ENCODE data around the gene SH3RF3.
A peak's percentile ranks its signal among the peaks of the same experiment; 100 is the strongest.

Gene SH3RF3

DNA sequence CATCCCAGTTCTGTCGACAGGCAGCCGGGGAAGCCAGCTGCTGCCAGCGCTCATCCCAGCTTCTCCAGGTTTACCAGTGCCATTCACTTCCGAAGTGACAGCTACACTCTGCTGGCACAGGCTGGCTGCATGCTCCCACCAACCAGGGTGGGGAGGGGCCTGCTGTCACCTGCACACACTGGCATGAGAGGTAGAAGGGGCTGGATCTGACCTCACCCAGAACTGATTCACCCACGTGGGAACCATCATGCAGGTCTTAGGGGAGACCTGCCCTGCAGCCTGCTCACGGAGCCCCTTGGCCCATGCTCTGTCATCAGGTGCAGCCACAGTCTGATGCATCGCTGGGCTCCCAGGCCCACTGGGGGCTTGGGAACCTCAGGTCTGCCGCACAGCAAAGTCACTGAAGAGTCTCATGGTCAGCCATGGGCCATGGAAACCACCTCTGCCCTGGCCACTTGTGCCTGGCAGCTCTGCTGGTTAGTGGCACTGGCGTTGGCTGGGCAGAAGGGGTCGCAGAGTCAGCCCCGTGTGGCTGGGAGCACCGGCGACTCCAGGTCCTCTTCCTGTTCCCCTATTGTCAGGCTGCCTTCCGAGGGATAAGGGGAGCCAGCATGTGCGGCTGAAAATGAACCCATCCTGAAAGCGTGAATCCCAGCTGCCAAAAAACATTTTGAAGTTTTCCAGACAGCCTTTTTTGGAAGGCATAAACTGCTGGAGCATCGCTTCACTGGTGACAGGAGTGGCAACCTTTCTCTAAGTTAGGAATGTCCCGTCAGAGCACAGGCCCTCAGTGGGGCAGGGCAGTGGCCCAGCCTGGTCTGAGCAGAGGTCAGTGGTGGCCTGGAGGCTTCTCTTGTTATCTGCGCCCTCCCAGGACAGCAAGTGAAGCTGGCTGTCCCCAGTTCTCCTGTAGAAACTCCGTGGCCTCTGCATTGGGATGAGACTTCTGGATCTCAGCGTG is 327.0 kb downstream of the SH3RF3 start:
- TF ChIP-seq, protein P1, sequence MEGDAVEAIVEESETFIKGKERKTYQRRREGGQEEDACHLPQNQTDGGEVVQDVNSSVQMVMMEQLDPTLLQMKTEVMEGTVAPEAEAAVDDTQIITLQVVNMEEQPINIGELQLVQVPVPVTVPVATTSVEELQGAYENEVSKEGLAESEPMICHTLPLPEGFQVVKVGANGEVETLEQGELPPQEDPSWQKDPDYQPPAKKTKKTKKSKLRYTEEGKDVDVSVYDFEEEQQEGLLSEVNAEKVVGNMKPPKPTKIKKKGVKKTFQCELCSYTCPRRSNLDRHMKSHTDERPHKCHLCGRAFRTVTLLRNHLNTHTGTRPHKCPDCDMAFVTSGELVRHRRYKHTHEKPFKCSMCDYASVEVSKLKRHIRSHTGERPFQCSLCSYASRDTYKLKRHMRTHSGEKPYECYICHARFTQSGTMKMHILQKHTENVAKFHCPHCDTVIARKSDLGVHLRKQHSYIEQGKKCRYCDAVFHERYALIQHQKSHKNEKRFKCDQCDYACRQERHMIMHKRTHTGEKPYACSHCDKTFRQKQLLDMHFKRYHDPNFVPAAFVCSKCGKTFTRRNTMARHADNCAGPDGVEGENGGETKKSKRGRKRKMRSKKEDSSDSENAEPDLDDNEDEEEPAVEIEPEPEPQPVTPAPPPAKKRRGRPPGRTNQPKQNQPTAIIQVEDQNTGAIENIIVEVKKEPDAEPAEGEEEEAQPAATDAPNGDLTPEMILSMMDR (conservative IDR thresholded peaks at IDR 0.05; ENCODE audit: low read depth, low read length): no peak
- H3K4me3 ChIP-seq (ENCODE audit: low read depth, low read length): no peak overlapping the region
- no peak for DNase-seq (ENCODE audit: low read depth)

DNA sequence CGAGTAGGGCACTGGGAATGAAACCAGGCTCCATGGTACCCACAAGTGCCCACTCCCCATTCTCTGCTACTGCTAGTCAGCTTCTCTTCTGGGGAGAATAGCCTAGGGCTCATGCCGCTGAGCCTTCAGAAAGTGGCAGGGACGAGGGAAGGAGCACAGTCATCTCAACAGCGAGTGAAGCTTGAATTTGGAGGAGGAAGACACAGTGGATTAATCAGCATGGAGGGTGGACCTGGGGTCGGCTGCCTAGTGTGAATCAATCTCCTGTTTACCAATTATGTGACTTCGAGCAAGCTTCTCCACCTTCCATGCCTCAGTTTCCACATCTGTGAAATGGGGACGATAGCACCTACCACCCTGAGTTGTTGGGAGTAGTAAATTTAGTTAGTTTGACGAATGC is 327.8 kb downstream of the SH3RF3 start:
- TF ChIP-seq, protein P1 (conservative IDR thresholded peaks at IDR 0.05; ENCODE audit: low read depth, low read length): no peak
- DNase-seq (ENCODE audit: low read depth): no peak
- H3K4me3 ChIP-seq (ENCODE audit: low read depth, low read length): no peak overlapping the region

DNA sequence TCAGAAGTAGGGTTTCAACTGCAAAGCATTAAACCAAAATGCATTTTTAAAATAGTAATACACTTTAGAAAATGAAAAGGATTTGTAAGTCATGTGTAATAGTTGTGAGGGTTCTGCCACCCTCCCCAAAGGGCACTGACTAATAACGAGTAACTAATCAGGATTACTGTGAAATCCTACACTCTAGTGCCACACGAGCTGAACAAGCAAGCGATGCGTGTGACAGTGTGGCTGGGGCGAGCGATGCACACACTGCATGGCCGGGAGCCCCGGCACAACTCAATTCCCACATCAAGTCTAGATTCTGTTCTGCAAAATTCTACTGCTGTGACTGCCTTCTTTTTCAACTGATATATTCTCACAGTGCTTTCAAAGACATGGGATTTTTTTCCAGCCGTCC is 328.4 kb downstream of the SH3RF3 start:
- no peak overlapping the region for H3K4me3 ChIP-seq (ENCODE audit: low read depth, low read length)
- no peak for DNase-seq (ENCODE audit: low read depth)
- TF ChIP-seq, protein P1 (conservative IDR thresholded peaks at IDR 0.05; ENCODE audit: low read depth, low read length): no peak

DNA sequence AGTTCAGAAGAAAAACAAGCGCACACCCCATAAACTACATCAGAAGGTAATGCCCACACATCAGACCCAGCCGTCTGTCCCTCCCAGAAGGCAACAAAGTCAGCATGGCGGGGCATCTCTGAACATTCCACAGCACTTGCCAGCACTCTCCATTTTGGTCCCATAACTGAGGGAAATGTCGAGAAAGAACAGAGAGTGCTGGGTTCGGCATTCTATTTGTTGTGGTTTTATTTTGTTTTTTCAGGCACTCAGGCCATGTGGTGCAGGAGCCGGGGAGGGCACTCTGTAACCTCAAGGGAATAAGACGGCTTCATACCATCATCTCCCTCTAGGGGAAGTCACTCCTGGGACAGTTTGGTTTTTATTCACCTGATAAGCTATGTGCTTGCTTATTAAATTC is 328.8 kb downstream of the SH3RF3 start:
- DNase-seq (ENCODE audit: low read depth): peak; percentile 28
- no peak overlapping the region for H3K4me3 ChIP-seq (ENCODE audit: low read depth, low read length)
- TF ChIP-seq, protein P1 (conservative IDR thresholded peaks at IDR 0.05; ENCODE audit: low read depth, low read length): peak; percentile 27

DNA sequence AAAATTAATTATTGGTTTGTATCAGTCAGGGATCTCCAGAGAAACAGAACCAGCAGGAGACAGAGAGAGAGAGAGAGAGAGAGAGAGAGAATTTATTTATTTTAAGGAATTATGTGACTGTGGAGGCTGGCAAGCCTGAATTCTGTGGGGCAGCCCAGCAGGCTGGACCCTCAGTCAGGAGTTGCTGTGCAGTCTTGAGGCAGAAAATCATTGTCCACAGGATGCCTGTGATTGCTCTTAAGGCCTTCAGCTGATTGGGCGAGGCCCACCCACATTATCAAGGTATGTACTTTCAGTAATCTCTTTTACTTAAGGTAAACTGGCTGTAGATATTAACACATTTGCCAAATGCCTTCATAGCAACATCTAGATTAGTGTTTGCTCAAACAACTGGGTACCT is 329.5 kb downstream of the SH3RF3 start:
- no peak overlapping the region for H3K4me3 ChIP-seq (ENCODE audit: low read depth, low read length)
- TF ChIP-seq, protein P1 (conservative IDR thresholded peaks at IDR 0.05; ENCODE audit: low read depth, low read length): no peak
- no peak for DNase-seq (ENCODE audit: low read depth)

DNA sequence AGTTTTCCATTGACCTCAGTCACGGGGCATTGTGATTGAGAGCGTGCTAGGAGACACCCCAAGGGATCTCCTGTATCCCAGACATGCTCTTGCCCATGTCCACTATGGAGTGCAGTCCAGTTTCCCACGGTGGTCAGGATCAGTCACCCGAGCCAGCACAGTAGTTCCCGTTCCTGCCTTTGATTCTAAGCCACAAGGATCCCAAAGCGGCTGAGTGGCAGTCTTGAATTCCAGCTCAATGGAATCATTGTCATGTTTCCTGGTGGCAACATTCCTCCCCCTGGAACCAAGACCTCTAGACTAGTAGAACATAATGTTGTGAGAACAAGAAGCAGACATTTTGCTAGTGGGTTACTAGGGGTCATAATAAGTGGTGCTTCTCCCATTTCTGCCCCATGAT is 330.5 kb downstream of the SH3RF3 start:
- no peak for DNase-seq (ENCODE audit: low read depth)
- no peak overlapping the region for H3K4me3 ChIP-seq (ENCODE audit: low read depth, low read length)
- TF ChIP-seq, protein P1 (conservative IDR thresholded peaks at IDR 0.05; ENCODE audit: low read depth, low read length): no peak
